ENCODE results near the gene SEZ6L. TPM values are rescaled to one million over a fixed set of nuclear protein-coding genes. Genes with fewer than 3 reads are reported as not detected.

Gene SEZ6L
- total RNA-seq, 2 experiments from 2014 or later = not detected

- no peaks in the 10 kb centered on the region for H3K9me3 Mint-ChIP-seq (ENCODE audit: insufficient read depth)
- ATAC-seq (no peak), DNase-seq (no peak)
- H3K4me3 Mint-ChIP-seq = no peak overlapping the region
- CTCF ChIA-PET = no interaction called here
- H3K27me3 Mint-ChIP-seq (ENCODE audit: low read depth) = peaks cover 13% of the 10 kb centered on the region
- H3K36me3 Mint-ChIP-seq (ENCODE audit: low read depth) = no peaks in the 10 kb centered on the region
- no peaks in the 10 kb centered on the region for H3K4me1 Mint-ChIP-seq (ENCODE audit: low read depth)
- no peak overlapping the region for H3K27ac Mint-ChIP-seq
- POLR2A ChIA-PET = no interaction called here
Observed at GRCh38 chr22:26314656-26315055, 145.4 kb downstream of the SEZ6L start.

GRCh38 chr22:26316732-26317285 is 147.5 kb downstream of the SEZ6L start:
- Mint-ChIP-seq H3K27ac (no peak overlapping the region), H3K4me3 (no peak overlapping the region), H3K27me3 (ENCODE audit: low read depth) (peaks cover 13% of the 10 kb centered on the region), H3K4me1 (ENCODE audit: low read depth) (no peaks in the 10 kb centered on the region), H3K36me3 (ENCODE audit: low read depth) (no peaks in the 10 kb centered on the region), H3K9me3 (ENCODE audit: insufficient read depth) (no peaks in the 10 kb centered on the region)
- no peak for ATAC-seq
- CTCF ChIA-PET = no interaction called here
- no peak for DNase-seq
- POLR2A ChIA-PET = no interaction called here

GRCh38 chr22:26318975-26319374 is 149.7 kb downstream of the SEZ6L start:
- CTCF ChIA-PET = interaction anchor here (1.6 kb wide), 1 partner anchor 12 kb away, joined by 4 read pairs; no protein-coding TSS in a partner anchor
- Mint-ChIP-seq H3K27ac (no peak overlapping the region), H3K9me3 (ENCODE audit: insufficient read depth) (no peaks in the 10 kb centered on the region), H3K4me3 (no peak overlapping the region), H3K27me3 (ENCODE audit: low read depth) (peaks cover 9% of the 10 kb centered on the region), H3K4me1 (ENCODE audit: low read depth) (no peaks in the 10 kb centered on the region), H3K36me3 (ENCODE audit: low read depth) (no peaks in the 10 kb centered on the region)
- ATAC-seq = no peak
- POLR2A ChIA-PET = interaction anchor here (0.5 kb wide), 1 partner anchor 1289 kb away, joined by 3 read pairs; no protein-coding TSS in a partner anchor
- DNase-seq = no peak

GRCh38 chr22:26320447-26320846 is 151.2 kb downstream of the SEZ6L start:
- ChIA-PET CTCF (interaction anchor here (1.0 kb wide), 1 partner anchor 10 kb away, joined by 9 read pairs; no protein-coding TSS in a partner anchor), POLR2A (no interaction called here)
- DNase-seq (no peak), ATAC-seq (no peak)
- Mint-ChIP-seq H3K4me3 (no peak overlapping the region), H3K27me3 (ENCODE audit: low read depth) (peaks cover 6% of the 10 kb centered on the region), H3K36me3 (ENCODE audit: low read depth) (no peaks in the 10 kb centered on the region), H3K9me3 (ENCODE audit: insufficient read depth) (no peaks in the 10 kb centered on the region), H3K27ac (no peak overlapping the region), H3K4me1 (ENCODE audit: low read depth) (no peaks in the 10 kb centered on the region)

- POLR2A ChIA-PET = no interaction called here
- Mint-ChIP-seq H3K4me1 (ENCODE audit: low read depth) (no peaks in the 10 kb centered on the region), H3K9me3 (ENCODE audit: insufficient read depth) (no peaks in the 10 kb centered on the region)
Observed at GRCh38 chr22:26321469-26321913, 152.2 kb downstream of the SEZ6L start.

GRCh38 chr22:26322179-26322905 is 153.1 kb downstream of the SEZ6L start:
- no peaks in the 10 kb centered on the region for H3K4me1 Mint-ChIP-seq (ENCODE audit: low read depth)
- no peaks in the 10 kb centered on the region for H3K36me3 Mint-ChIP-seq (ENCODE audit: low read depth)
- ATAC-seq = no peak
- no peak for DNase-seq
- ChIA-PET CTCF (interaction anchor here (1.5 kb wide), 1 partner anchor 10 kb away, joined by 4 read pairs; no protein-coding TSS in a partner anchor), POLR2A (no interaction called here)
- no peak overlapping the region for H3K27ac Mint-ChIP-seq
- H3K4me3 Mint-ChIP-seq = no peak overlapping the region
- H3K9me3 Mint-ChIP-seq (ENCODE audit: insufficient read depth) = no peaks in the 10 kb centered on the region
- H3K27me3 Mint-ChIP-seq (ENCODE audit: low read depth) = peaks cover 5% of the 10 kb centered on the region

More at GRCh38 chr22:26321469-26321913, 152.2 kb downstream of the SEZ6L start:
- Mint-ChIP-seq H3K4me3 (no peak overlapping the region), H3K36me3 (ENCODE audit: low read depth) (no peaks in the 10 kb centered on the region), H3K27ac (no peak overlapping the region), H3K27me3 (ENCODE audit: low read depth) (peaks cover 5% of the 10 kb centered on the region)
- ATAC-seq (no peak), DNase-seq (no peak)
- CTCF ChIA-PET = interaction anchor here (1.0 to 1.5 kb wide), 2 partner anchors 9 to 11 kb away, joined by 4 to 9 read pairs; no protein-coding TSS in a partner anchor

GRCh38 chr22:26323013-26323412 is 153.8 kb downstream of the SEZ6L start:
- Mint-ChIP-seq H3K9me3 (ENCODE audit: insufficient read depth) (no peaks in the 10 kb centered on the region), H3K27ac (no peak overlapping the region), H3K4me1 (ENCODE audit: low read depth) (no peaks in the 10 kb centered on the region), H3K36me3 (ENCODE audit: low read depth) (no peaks in the 10 kb centered on the region), H3K27me3 (ENCODE audit: low read depth) (peaks cover 5% of the 10 kb centered on the region), H3K4me3 (no peak overlapping the region)
- POLR2A ChIA-PET = no interaction called here
- ATAC-seq (no peak), DNase-seq (no peak)
- CTCF ChIA-PET = no interaction called here

GRCh38 chr22:26324150-26324549 is 154.9 kb downstream of the SEZ6L start:
- no peaks in the 10 kb centered on the region for H3K4me1 Mint-ChIP-seq (ENCODE audit: low read depth)
- H3K4me3 Mint-ChIP-seq = no peak overlapping the region
- H3K9me3 Mint-ChIP-seq (ENCODE audit: insufficient read depth) = no peaks in the 10 kb centered on the region
- CTCF ChIA-PET = no interaction called here
- H3K27me3 Mint-ChIP-seq (ENCODE audit: low read depth) = peaks cover 4% of the 10 kb centered on the region
- no peaks in the 10 kb centered on the region for H3K36me3 Mint-ChIP-seq (ENCODE audit: low read depth)
- H3K27ac Mint-ChIP-seq = no peak overlapping the region
- POLR2A ChIA-PET = no interaction called here
- DNase-seq = no peak
- ATAC-seq = no peak

DNA sequence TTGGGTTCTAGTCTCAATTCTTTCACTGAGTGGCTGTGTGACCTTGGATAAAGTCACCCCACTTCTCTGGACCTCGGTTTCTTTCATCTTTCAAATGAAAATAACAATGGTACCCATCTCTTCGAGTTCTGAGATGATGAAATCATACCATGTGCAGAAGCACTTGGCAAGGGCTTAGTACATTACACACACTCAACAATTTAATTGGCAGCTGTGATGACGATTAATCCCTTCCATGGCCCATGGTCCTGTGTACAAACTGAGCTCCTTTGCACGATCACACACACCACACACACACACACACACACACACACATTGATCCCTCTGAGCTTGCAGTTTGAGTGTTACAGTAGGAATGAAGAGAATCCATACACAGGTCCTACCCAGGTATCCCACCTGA is 156.4 kb downstream of the SEZ6L start:
- DNase-seq (no peak), ATAC-seq (no peak)
- CTCF ChIA-PET = no interaction called here

GRCh38 chr22:26326803-26327202 is 157.5 kb downstream of the SEZ6L start:
- ATAC-seq = no peak
- Mint-ChIP-seq H3K9me3 (ENCODE audit: insufficient read depth) (no peaks in the 10 kb centered on the region), H3K27ac (no peak overlapping the region), H3K27me3 (ENCODE audit: low read depth) (no peaks in the 10 kb centered on the region), H3K4me1 (ENCODE audit: low read depth) (no peaks in the 10 kb centered on the region), H3K4me3 (no peak overlapping the region), H3K36me3 (ENCODE audit: low read depth) (no peaks in the 10 kb centered on the region)
- CTCF ChIA-PET = no interaction called here
- POLR2A ChIA-PET = no interaction called here
- DNase-seq = no peak

More for the DNA sequence above, 156.4 kb downstream of the SEZ6L start:
- no peaks in the 10 kb centered on the region for H3K9me3 Mint-ChIP-seq (ENCODE audit: insufficient read depth)
- no peaks in the 10 kb centered on the region for H3K4me1 Mint-ChIP-seq (ENCODE audit: low read depth)
- no peak overlapping the region for H3K4me3 Mint-ChIP-seq
- no peak overlapping the region for H3K27ac Mint-ChIP-seq
- POLR2A ChIA-PET = no interaction called here
- H3K36me3 Mint-ChIP-seq (ENCODE audit: low read depth) = no peaks in the 10 kb centered on the region
- no peaks in the 10 kb centered on the region for H3K27me3 Mint-ChIP-seq (ENCODE audit: low read depth)

- Mint-ChIP-seq H3K4me1 (ENCODE audit: low read depth) (no peaks in the 10 kb centered on the region), H3K27ac (peak overlapping the region; percentile 39), H3K4me3 (no peak overlapping the region), H3K9me3 (ENCODE audit: insufficient read depth) (no peaks in the 10 kb centered on the region), H3K27me3 (ENCODE audit: low read depth) (no peaks in the 10 kb centered on the region), H3K36me3 (ENCODE audit: low read depth) (no peaks in the 10 kb centered on the region)
- DNase-seq (no peak), ATAC-seq (no peak)
- CTCF ChIA-PET = no interaction called here
- POLR2A ChIA-PET = no interaction called here
Observed at GRCh38 chr22:26327306-26327705, 158.0 kb downstream of the SEZ6L start.

GRCh38 chr22:26328221-26328620 is 159.0 kb downstream of the SEZ6L start:
- Mint-ChIP-seq H3K27me3 (ENCODE audit: low read depth) (peaks cover 3% of the 10 kb centered on the region), H3K4me3 (no peak overlapping the region), H3K9me3 (ENCODE audit: insufficient read depth) (no peaks in the 10 kb centered on the region), H3K36me3 (ENCODE audit: low read depth) (no peaks in the 10 kb centered on the region), H3K4me1 (ENCODE audit: low read depth) (no peaks in the 10 kb centered on the region), H3K27ac (no peak overlapping the region)
- ATAC-seq (no peak), DNase-seq (no peak)
- ChIA-PET POLR2A (no interaction called here), CTCF (no interaction called here)

Data from activated CD8-positive, alpha-beta T cell treated with anti-CD3 and anti-CD28 coated beads, Interleukin-2, amount 10 ng/mL, durations not matched to agents 7 days and 5 days (primary cell).